ENCODE data around the gene TRIM27.
"Not testable (repeated sequence)": the region's sequence is repeated elsewhere in the genome, so short reads cannot be mapped to it uniquely, and the experiment has no call there.

TRIM27 gene

GRCh38 chr6:28947831-28948270 is 24.1 kb upstream of the TRIM27 start:
- H3K36me3 Mint-ChIP-seq (ENCODE audit: low read depth): no peaks in the 10 kb centered on the region
- no peak overlapping the region for H3K27ac Mint-ChIP-seq
- peaks cover 20% of the 10 kb centered on the region for H3K4me1 Mint-ChIP-seq (ENCODE audit: low read depth)
- H3K9me3 Mint-ChIP-seq: no peaks in the 10 kb centered on the region
- no peak overlapping the region for H3K4me3 Mint-ChIP-seq
- H3K27me3 Mint-ChIP-seq (ENCODE audit: low read depth): peaks cover 10% of the 10 kb centered on the region

- peaks cover 23% of the 10 kb centered on the region for H3K4me1 Mint-ChIP-seq (ENCODE audit: low read depth)
- H3K27ac Mint-ChIP-seq: no peak overlapping the region
- no peaks in the 10 kb centered on the region for H3K36me3 Mint-ChIP-seq (ENCODE audit: low read depth)
- peaks cover 10% of the 10 kb centered on the region for H3K27me3 Mint-ChIP-seq (ENCODE audit: low read depth)
- H3K4me3 Mint-ChIP-seq: no peak overlapping the region
- no peaks in the 10 kb centered on the region for H3K9me3 Mint-ChIP-seq
These were observed 23.4 kb upstream of the TRIM27 start for GRCh38 chr6:28947067-28947765.

GRCh38 chr6:28945349-28945748 is 21.6 kb upstream of the TRIM27 start:
- Mint-ChIP-seq H3K4me3 (no peak overlapping the region), H3K27ac (no peak overlapping the region), H3K27me3 (ENCODE audit: low read depth) (peaks cover 5% of the 10 kb centered on the region), H3K9me3 (no peaks in the 10 kb centered on the region), H3K4me1 (ENCODE audit: low read depth) (peaks cover 35% of the 10 kb centered on the region), H3K36me3 (ENCODE audit: low read depth) (peaks cover 2% of the 10 kb centered on the region)

- H3K4me3 Mint-ChIP-seq: peak overlapping the region; percentile 82
- H3K27me3 Mint-ChIP-seq (ENCODE audit: low read depth): peaks cover 5% of the 10 kb centered on the region
- H3K36me3 Mint-ChIP-seq (ENCODE audit: low read depth): peaks cover 2% of the 10 kb centered on the region
- H3K9me3 Mint-ChIP-seq: no peaks in the 10 kb centered on the region
- H3K27ac Mint-ChIP-seq: peak overlapping the region; percentile 91
- H3K4me1 Mint-ChIP-seq (ENCODE audit: low read depth): peaks cover 41% of the 10 kb centered on the region
These were observed 20.7 kb upstream of the TRIM27 start for GRCh38 chr6:28944412-28944865.

DNA sequence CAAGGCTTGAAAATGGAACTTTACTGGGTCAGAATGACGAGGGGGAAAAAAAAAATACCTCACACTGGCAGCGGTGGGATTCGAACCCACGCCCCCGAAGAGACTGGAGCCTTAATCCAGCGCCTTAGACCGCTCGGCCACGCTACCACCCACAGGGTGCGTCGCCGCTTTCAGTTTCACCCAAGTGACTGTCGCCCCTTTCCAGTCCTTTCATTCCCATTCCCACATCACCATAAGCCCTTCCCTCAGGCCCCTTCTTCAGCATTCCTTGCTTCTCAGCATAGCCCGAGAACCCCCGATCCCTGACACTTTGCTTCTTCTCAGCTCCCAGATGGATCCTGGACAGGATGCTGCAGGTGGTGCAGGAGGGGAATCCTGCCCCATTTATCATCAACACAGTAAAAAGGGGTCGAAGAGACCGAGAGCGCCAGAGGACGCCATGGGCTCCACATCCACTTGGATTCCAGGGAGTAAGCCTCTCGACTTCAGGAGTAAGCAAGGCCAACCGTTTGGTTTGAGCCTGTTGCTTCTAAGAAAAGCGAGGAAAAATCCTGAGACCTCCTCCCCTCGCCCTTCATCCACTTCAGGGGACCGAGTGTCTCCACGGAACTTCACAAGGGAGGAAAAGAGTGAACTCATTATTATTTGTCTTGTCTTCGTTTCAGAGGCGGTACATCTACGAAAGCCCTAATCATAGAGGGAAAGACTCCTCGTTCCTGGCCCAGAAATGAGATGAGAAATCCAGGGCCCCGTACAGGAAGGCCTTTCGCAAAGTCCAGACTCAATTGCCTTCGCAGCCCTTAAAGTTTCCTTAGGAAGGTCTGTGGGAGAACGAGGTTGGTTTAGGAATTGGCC is 20.0 kb upstream of the TRIM27 start:
- Mint-ChIP-seq H3K4me1 (ENCODE audit: low read depth) (peaks cover 39% of the 10 kb centered on the region), H3K36me3 (ENCODE audit: low read depth) (peaks cover 2% of the 10 kb centered on the region), H3K4me3 (peak overlapping the region; percentile 82), H3K27me3 (ENCODE audit: low read depth) (peaks cover 5% of the 10 kb centered on the region), H3K9me3 (no peaks in the 10 kb centered on the region), H3K27ac (peak overlapping the region; percentile 91)

- Mint-ChIP-seq H3K27me3 (ENCODE audit: low read depth) (peaks cover 5% of the 10 kb centered on the region), H3K36me3 (ENCODE audit: low read depth) (peaks cover 2% of the 10 kb centered on the region)
These were observed 19.4 kb upstream of the TRIM27 start for GRCh38 chr6:28943223-28943556.

GRCh38 chr6:28941684-28942448 is 18.1 kb upstream of the TRIM27 start:
- H3K36me3 Mint-ChIP-seq (ENCODE audit: low read depth): peaks cover 3% of the 10 kb centered on the region
- H3K27me3 Mint-ChIP-seq (ENCODE audit: low read depth): peaks cover 5% of the 10 kb centered on the region
- H3K27ac Mint-ChIP-seq: peak overlapping the region; percentile 96
- H3K9me3 Mint-ChIP-seq: no peaks in the 10 kb centered on the region
- H3K4me1 Mint-ChIP-seq (ENCODE audit: low read depth): peaks cover 41% of the 10 kb centered on the region
- H3K4me3 Mint-ChIP-seq: peak overlapping the region; percentile 93

More at GRCh38 chr6:28943223-28943556, 19.4 kb upstream of the TRIM27 start:
- H3K27ac Mint-ChIP-seq: peak overlapping the region; percentile 91
- peak overlapping the region; percentile 82 for H3K4me3 Mint-ChIP-seq
- peaks cover 39% of the 10 kb centered on the region for H3K4me1 Mint-ChIP-seq (ENCODE audit: low read depth)
- no peaks in the 10 kb centered on the region for H3K9me3 Mint-ChIP-seq

DNA sequence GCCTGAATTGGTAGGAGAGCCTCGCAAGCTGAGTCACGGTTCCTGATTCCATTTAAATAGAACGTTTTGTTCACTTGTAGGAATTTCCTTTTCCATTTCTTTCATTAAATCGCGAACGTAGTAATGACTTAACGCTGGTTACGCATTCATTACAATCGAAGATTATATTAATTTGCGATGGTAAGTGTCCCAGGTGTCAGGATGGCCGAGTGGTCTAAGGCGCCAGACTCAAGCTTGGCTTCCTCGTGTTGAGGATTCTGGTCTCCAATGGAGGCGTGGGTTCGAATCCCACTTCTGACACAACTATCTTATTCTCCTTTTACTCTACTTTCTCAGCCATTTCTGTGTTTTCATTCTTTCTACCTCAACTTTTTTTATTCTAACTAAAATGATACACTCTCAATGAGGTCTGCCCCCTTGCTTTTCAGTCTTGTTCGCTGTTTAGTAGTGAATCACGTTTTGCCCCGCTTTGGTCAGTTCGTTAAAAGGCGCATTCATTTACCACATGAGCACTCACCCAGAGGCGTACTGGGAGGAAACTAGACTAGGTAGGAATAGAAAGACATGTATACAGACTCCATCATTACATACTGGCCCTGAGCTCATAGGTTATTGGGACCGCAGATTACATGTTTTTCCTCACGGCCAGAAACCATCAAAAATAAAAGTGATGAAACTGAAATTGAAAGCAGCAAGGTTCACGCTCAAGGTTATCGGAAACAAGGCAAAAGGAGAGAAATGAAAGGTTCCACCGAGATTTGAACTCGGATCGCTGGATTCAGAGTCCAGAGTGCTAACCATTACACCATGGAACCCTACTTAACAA is 17.3 kb upstream of the TRIM27 start:
- Mint-ChIP-seq H3K9me3 (no peaks in the 10 kb centered on the region), H3K36me3 (ENCODE audit: low read depth) (peaks cover 4% of the 10 kb centered on the region), H3K4me3 (peak overlapping the region; percentile 93), H3K4me1 (ENCODE audit: low read depth) (peaks cover 42% of the 10 kb centered on the region), H3K27me3 (ENCODE audit: low read depth) (peaks cover 5% of the 10 kb centered on the region), H3K27ac (peak overlapping the region; percentile 96)

GRCh38 chr6:28940294-28940857 is 16.6 kb upstream of the TRIM27 start:
- H3K36me3 Mint-ChIP-seq (ENCODE audit: low read depth): peaks cover 4% of the 10 kb centered on the region

GRCh38 chr6:28933069-28933468 is 9.3 kb upstream of the TRIM27 start:
- peaks cover 8% of the 10 kb centered on the region for H3K4me1 Mint-ChIP-seq (ENCODE audit: low read depth)
- no peaks in the 10 kb centered on the region for H3K9me3 Mint-ChIP-seq

More at GRCh38 chr6:28940294-28940857, 16.6 kb upstream of the TRIM27 start:
- Mint-ChIP-seq H3K27me3 (ENCODE audit: low read depth) (peaks cover 5% of the 10 kb centered on the region), H3K27ac (peak overlapping the region; percentile 96), H3K9me3 (no peaks in the 10 kb centered on the region), H3K4me1 (ENCODE audit: low read depth) (peaks cover 42% of the 10 kb centered on the region), H3K4me3 (peak overlapping the region; percentile 93)

DNA sequence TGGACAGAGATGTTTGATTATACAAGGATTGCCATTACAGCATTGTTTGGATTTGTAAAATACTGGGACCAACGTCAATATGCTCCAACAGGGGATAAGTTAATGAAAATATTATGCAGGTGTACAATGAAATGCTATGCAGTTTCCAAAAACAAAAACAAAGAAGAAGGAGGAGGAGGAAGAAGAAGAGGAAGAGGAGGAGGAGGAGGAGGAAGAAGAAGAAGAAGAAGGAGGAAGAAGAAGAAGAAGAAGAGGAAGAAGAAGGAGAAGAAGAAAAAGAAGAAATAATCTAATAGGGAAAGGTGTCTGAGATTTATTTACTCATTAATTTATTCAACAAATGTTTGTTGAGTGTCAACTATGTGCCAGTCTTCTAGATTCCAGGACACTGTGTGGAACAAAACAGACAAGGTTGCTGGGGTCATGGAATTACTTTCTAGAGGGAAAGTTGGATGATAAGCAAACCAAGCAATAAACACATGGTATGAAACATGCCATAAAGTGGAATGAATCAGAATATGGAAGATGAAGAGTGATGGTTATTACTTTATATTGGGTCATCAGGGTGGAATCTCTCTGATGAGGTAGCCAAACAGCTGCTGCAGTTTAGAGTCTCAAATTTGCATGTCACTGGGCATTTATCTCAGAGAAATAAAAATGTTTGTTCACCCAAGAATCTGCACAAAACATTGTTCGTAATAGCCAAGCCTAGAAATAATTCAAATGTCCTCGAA is 6.3 kb upstream of the TRIM27 start:
- H3K27ac Mint-ChIP-seq: no peak overlapping the region

More at GRCh38 chr6:28933069-28933468, 9.3 kb upstream of the TRIM27 start:
- Mint-ChIP-seq H3K4me3 (no peak overlapping the region), H3K27ac (no peak overlapping the region), H3K36me3 (ENCODE audit: low read depth) (peaks cover 2% of the 10 kb centered on the region), H3K27me3 (ENCODE audit: low read depth) (peaks cover 18% of the 10 kb centered on the region)

DNA sequence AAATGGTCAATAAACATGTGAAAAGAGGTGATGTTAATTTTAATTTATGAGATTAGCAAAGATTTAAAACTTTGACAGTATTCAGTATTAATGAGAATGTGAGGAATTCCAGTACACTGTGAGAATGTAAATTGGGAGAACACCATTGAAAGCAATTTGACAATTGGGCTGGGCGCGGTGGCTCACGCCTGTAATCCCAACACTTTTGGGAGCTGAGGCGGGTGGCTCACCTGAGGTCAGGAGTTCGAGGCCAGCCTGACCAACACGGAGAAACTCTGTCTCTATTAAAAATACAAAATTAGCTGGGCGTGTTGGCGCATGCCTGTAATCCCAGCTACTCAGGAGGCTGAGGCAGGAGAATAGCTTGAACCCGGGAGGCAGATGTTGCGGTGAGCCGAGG is 5.6 kb upstream of the TRIM27 start:
- not testable (repeated sequence) for H3K36me3 Mint-ChIP-seq (ENCODE audit: low read depth); H3K27ac Mint-ChIP-seq; H3K9me3 Mint-ChIP-seq; H3K4me1 Mint-ChIP-seq (ENCODE audit: low read depth); H3K4me3 Mint-ChIP-seq
- H3K27me3 Mint-ChIP-seq (ENCODE audit: low read depth): peaks cover 18% of the 10 kb centered on the region

More for the DNA sequence above, 6.3 kb upstream of the TRIM27 start:
- H3K9me3 Mint-ChIP-seq: no peaks in the 10 kb centered on the region
- peaks cover 8% of the 10 kb centered on the region for H3K4me1 Mint-ChIP-seq (ENCODE audit: low read depth)
- H3K27me3 Mint-ChIP-seq (ENCODE audit: low read depth): peaks cover 18% of the 10 kb centered on the region
- no peak overlapping the region for H3K4me3 Mint-ChIP-seq
- H3K36me3 Mint-ChIP-seq (ENCODE audit: low read depth): no peaks in the 10 kb centered on the region

DNA sequence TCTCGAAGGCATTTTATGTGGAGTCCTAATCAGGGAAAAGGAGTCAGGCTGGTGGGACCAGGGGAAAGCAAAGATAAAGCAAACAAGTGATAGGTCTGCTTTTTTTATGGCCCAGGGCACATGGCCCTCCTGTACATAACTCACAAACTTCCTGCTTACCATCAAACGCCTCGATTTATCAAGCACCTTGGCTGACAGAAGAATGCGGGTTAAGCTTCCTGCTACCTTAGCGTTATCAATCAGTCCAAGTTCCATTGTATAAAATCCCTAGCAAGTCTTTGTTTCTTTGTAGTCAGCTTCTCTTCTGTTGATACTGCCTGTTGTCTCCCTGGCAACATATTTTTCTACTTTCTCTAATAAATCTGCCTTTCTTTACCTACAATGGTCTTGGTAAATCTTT is 4.1 kb upstream of the TRIM27 start:
- H3K4me1 Mint-ChIP-seq (ENCODE audit: low read depth): peaks cover 8% of the 10 kb centered on the region
- H3K27ac Mint-ChIP-seq: no peak overlapping the region
- peaks cover 18% of the 10 kb centered on the region for H3K27me3 Mint-ChIP-seq (ENCODE audit: low read depth)
- H3K36me3 Mint-ChIP-seq (ENCODE audit: low read depth): no peaks in the 10 kb centered on the region
- no peaks in the 10 kb centered on the region for H3K9me3 Mint-ChIP-seq
- no peak overlapping the region for H3K4me3 Mint-ChIP-seq

Data from T-helper 1 cell treated with Interleukin-12 subunit alpha and Interleukin-12 subunit beta and Interleukin-4 antibody, amounts not matched to agents 30 μg/mL and 1 μg/mL, for 36 hours (primary cell).